CD4-positive, alpha-beta T cell treated with Interleukin-12 subunit alpha and Interleukin-12 subunit beta, for 1 hour (primary cell): ENCODE data around the gene SREK1.
"Not testable (repeated sequence)": the region's sequence is repeated elsewhere in the genome, so short reads cannot be mapped to it uniquely, and the experiment has no call there.

Experiments
- DNase-seq: peaks from one replicate; pipeline ENCODE4 v3.0.0-alpha.2; 2020

The SREK1 gene

GRCh38 chr5:66144074-66144833, at the start of gene SREK1:
Gene SREK1 (plus strand): TSS chr5:66144300. CDS start chr5:66144377, 77 bp downstream.
- DNase-seq, result peak; percentile 90

- DNase-seq, result no peak
Observed at GRCh38 chr5:66100851-66101250, 43.2 kb upstream of the SREK1 start.

- no peak for DNase-seq
Observed at GRCh38 chr5:66113160-66113559, 30.9 kb upstream of the SREK1 start.

- DNase-seq, result no peak
Observed at GRCh38 chr5:66118304-66118703, 25.8 kb upstream of the SREK1 start.

- no peak for DNase-seq
Observed at GRCh38 chr5:66122379-66123034, 21.6 kb upstream of the SREK1 start.

GRCh38 chr5:66129144-66129543, 15.0 kb upstream of the SREK1 start:
- DNase-seq, result no peak

- no peak for DNase-seq
Observed at GRCh38 chr5:66130493-66130892, 13.6 kb upstream of the SREK1 start.

- DNase-seq, result no peak
Observed at GRCh38 chr5:66134407-66134861, 9.7 kb upstream of the SREK1 start.

- DNase-seq, result no peak
Observed at GRCh38 chr5:66136053-66136452, 8.0 kb upstream of the SREK1 start.

- not testable (repeated sequence) for DNase-seq
Observed at GRCh38 chr5:66136944-66137343, 7.2 kb upstream of the SREK1 start.

GRCh38 chr5:66138637-66139317, 5.3 kb upstream of the SREK1 start:
- no peak for DNase-seq

- no peak for DNase-seq
Observed at GRCh38 chr5:66139318-66139712, 4.8 kb upstream of the SREK1 start.

GRCh38 chr5:66142417-66142816, 1.7 kb upstream of the SREK1 start:
- no peak for DNase-seq

- no peak for DNase-seq
Observed at GRCh38 chr5:66143473-66144073, 527 bp upstream of the SREK1 start.

GRCh38 chr5:66144834-66145390, 812 bp downstream of the SREK1 start:
- no peak for DNase-seq

- DNase-seq, result no peak
Observed at GRCh38 chr5:66145737-66146136, 1.6 kb downstream of the SREK1 start.

- no peak for DNase-seq
Observed at GRCh38 chr5:66149950-66150349, 5.8 kb downstream of the SREK1 start.

GRCh38 chr5:66151030-66151429, 6.9 kb downstream of the SREK1 start:
- no peak for DNase-seq

GRCh38 chr5:66151491-66151890, 7.4 kb downstream of the SREK1 start:
- no peak for DNase-seq

- DNase-seq, result no peak
Observed at GRCh38 chr5:66157046-66157445, 12.9 kb downstream of the SREK1 start.

GRCh38 chr5:66161356-66161755, 17.3 kb downstream of the SREK1 start:
- DNase-seq, result no peak

GRCh38 chr5:66164044-66164790, 20.1 kb downstream of the SREK1 start:
- no peak for DNase-seq
